GM18868 (cell line): ENCODE measurements around the gene ZNF740.

Experiments
- ATAC-seq: cut with Tn5 transposase; IDR thresholded peaks from one replicate; pipeline ENCODE4 v1.9.1; 2021; ENCODE audit warnings: mild to moderate bottlenecking, moderate library complexity; ENCODE audit not compliant: unreplicated experiment

The ZNF740 gene

GRCh38 chr12:53225635-53226424, 45.3 kb downstream of the ZNF740 start:
- no peak for ATAC-seq

GRCh38 chr12:53226815-53227214, 46.3 kb downstream of the ZNF740 start:
- no peak for ATAC-seq

- no peak for ATAC-seq
Measured at GRCh38 chr12:53227341-53227740, 46.8 kb downstream of the ZNF740 start.

- no peak for ATAC-seq
Measured at GRCh38 chr12:53227836-53228235, 47.3 kb downstream of the ZNF740 start.

- no peak for ATAC-seq
Measured at GRCh38 chr12:53229454-53229853, 48.9 kb downstream of the ZNF740 start.

GRCh38 chr12:53230108-53230845, 49.8 kb downstream of the ZNF740 start:
- ATAC-seq: no peak

- ATAC-seq: no peak
Measured at GRCh38 chr12:53231671-53231920, 51.1 kb downstream of the ZNF740 start.

- ATAC-seq: no peak
Measured at GRCh38 chr12:53231921-53232645, 51.6 kb downstream of the ZNF740 start, which contains the start of gene RARG. RARG (minus strand) TSS chr12:53232209; CDS start chr12:53227545, 4,664 bp downstream.

GRCh38 chr12:53232646-53233461, 52.3 kb downstream of the ZNF740 start:
- no peak for ATAC-seq

GRCh38 chr12:53233671-53234121, 53.2 kb downstream of the ZNF740 start:
- no peak for ATAC-seq

GRCh38 chr12:53234271-53234914, 53.9 kb downstream of the ZNF740 start:
- no peak for ATAC-seq

GRCh38 chr12:53235164-53235563, 54.6 kb downstream of the ZNF740 start:
- no peak for ATAC-seq

GRCh38 chr12:53235742-53236442, 55.4 kb downstream of the ZNF740 start:
- ATAC-seq: no peak

- ATAC-seq: no peak
Measured at GRCh38 chr12:53236443-53237111, 56.1 kb downstream of the ZNF740 start.

GRCh38 chr12:53239643-53240258, 59.2 kb downstream of the ZNF740 start:
- no peak for ATAC-seq

- ATAC-seq: no peak
Measured at GRCh38 chr12:53241623-53242412, 61.3 kb downstream of the ZNF740 start.

- no peak for ATAC-seq
Measured at GRCh38 chr12:53244337-53244736, 63.8 kb downstream of the ZNF740 start.
